IPS DF 6.9 (cell line): ENCODE data around the gene CACNA1D.

ENCODE experiments used
- DNase-seq: peaks from one replicate; pipeline ENCODE4 v3.0.0-alpha.2; 2013; ENCODE audit warnings: low read depth, low spot score
- H3K27ac ChIP-seq: one replicate; pipeline ENCODE4 v1.5.1; 2013; ENCODE audit warnings: low read length, control low read depth
- H3K27me3 ChIP-seq: 2 replicates; pipeline ENCODE4 v1.6.1; 2013; ENCODE audit warnings: mild to moderate bottlenecking, low read length; ENCODE audit not compliant: control insufficient read depth, insufficient read depth
- H3K36me3 ChIP-seq: 2 replicates; pipeline ENCODE4 v1.6.1; 2013; ENCODE audit warnings: low read length; ENCODE audit not compliant: control insufficient read depth, insufficient read depth
- H3K4me1 ChIP-seq: 2 replicates; pipeline ENCODE4 v1.6.1; 2013; ENCODE audit warnings: low read length; ENCODE audit not compliant: control insufficient read depth, insufficient read depth
- H3K4me3 ChIP-seq: 2 replicates; pipeline ENCODE4 v1.5.1; 2013; ENCODE audit warnings: mild to moderate bottlenecking, low read length
- H3K9me3 ChIP-seq: 2 replicates; pipeline ENCODE4 v1.6.1; 2013; ENCODE audit warnings: low read length, inconsistent platforms; ENCODE audit not compliant: control insufficient read depth, insufficient read depth
- WGBS: extraction: QIAGEN DNeasy Blood & Tissue Kit; methylation state at CpG from one replicate; pipeline ENCODE4 v1.1.7; 2013; ENCODE audit warnings: mixed read lengths, missing lambda C conversion rate; ENCODE audit not compliant: insufficient read length, insufficient coverage; 5-methylcytosine and 5-hydroxymethylcytosine counted together

CACNA1D gene

GRCh38 chr3:53775834-53776251, 281.4 kb downstream of the CACNA1D start:
- no CpG with 5 or more reads among the region's 5 CpGs for WGBS
- no peaks in the 10 kb centered on the region for H3K27me3 ChIP-seq
- H3K4me1 ChIP-seq: no peaks in the 10 kb centered on the region
- H3K4me3 ChIP-seq: no peak overlapping the region
- no peaks in the 10 kb centered on the region for H3K36me3 ChIP-seq
- H3K9me3 ChIP-seq: no peaks in the 10 kb centered on the region
- DNase-seq: no peak
- H3K27ac ChIP-seq: no peak overlapping the region

GRCh38 chr3:53776494-53777101, 282.2 kb downstream of the CACNA1D start:
- H3K4me3 ChIP-seq: no peak overlapping the region

GRCh38 chr3:53777468-53777867, 283.1 kb downstream of the CACNA1D start:
- Histone ChIP-seq H3K36me3 (no peaks in the 10 kb centered on the region), H3K27me3 (no peaks in the 10 kb centered on the region), H3K9me3 (no peaks in the 10 kb centered on the region), H3K4me1 (no peaks in the 10 kb centered on the region), H3K27ac (no peak overlapping the region), H3K4me3 (no peak overlapping the region)
- WGBS: no CpG with 5 or more reads among the region's 8 CpGs
- DNase-seq: no peak

More at GRCh38 chr3:53776494-53777101, 282.2 kb downstream of the CACNA1D start:
- no peak overlapping the region for H3K27ac ChIP-seq
- DNase-seq: no peak
- no peaks in the 10 kb centered on the region for H3K36me3 ChIP-seq
- no peaks in the 10 kb centered on the region for H3K9me3 ChIP-seq
- no peaks in the 10 kb centered on the region for H3K27me3 ChIP-seq
- no peaks in the 10 kb centered on the region for H3K4me1 ChIP-seq
- 100% methylated on average over 1 of the region's 9 CpGs for WGBS

- H3K4me1 ChIP-seq: no peaks in the 10 kb centered on the region
- H3K36me3 ChIP-seq: no peaks in the 10 kb centered on the region
- H3K27me3 ChIP-seq: no peaks in the 10 kb centered on the region
- no peak overlapping the region for H3K4me3 ChIP-seq
- no peak overlapping the region for H3K27ac ChIP-seq
- DNase-seq: no peak
- no CpG with 5 or more reads among the region's 3 CpGs for WGBS
- H3K9me3 ChIP-seq: no peaks in the 10 kb centered on the region
Observed at GRCh38 chr3:53778153-53778552, 283.7 kb downstream of the CACNA1D start.

- no peak overlapping the region for H3K27ac ChIP-seq
- H3K4me3 ChIP-seq: no peak overlapping the region
- H3K4me1 ChIP-seq: no peaks in the 10 kb centered on the region
- no CpG with 5 or more reads among the region's 4 CpGs for WGBS
- DNase-seq: no peak
- no peaks in the 10 kb centered on the region for H3K9me3 ChIP-seq
- no peaks in the 10 kb centered on the region for H3K27me3 ChIP-seq
- H3K36me3 ChIP-seq: no peaks in the 10 kb centered on the region
Observed at GRCh38 chr3:53780171-53780570, 285.8 kb downstream of the CACNA1D start.

GRCh38 chr3:53780806-53781205, 286.4 kb downstream of the CACNA1D start:
- Histone ChIP-seq H3K4me1 (no peaks in the 10 kb centered on the region), H3K4me3 (no peak overlapping the region), H3K36me3 (no peaks in the 10 kb centered on the region), H3K27me3 (no peaks in the 10 kb centered on the region), H3K9me3 (no peaks in the 10 kb centered on the region), H3K27ac (no peak overlapping the region)
- no peak for DNase-seq
- no CpG with 5 or more reads among the region's 2 CpGs for WGBS

GRCh38 chr3:53787016-53787415, 292.6 kb downstream of the CACNA1D start:
- Histone ChIP-seq H3K9me3 (no peaks in the 10 kb centered on the region), H3K4me3 (no peak overlapping the region), H3K27ac (no peak overlapping the region), H3K4me1 (no peaks in the 10 kb centered on the region; the same call in none of the 2 replicates), H3K27me3 (no peaks in the 10 kb centered on the region), H3K36me3 (no peaks in the 10 kb centered on the region)
- DNase-seq: no peak
- no CpG with 5 or more reads among the region's 9 CpGs for WGBS

GRCh38 chr3:53788038-53788437, 293.6 kb downstream of the CACNA1D start:
- Histone ChIP-seq H3K4me3 (no peak overlapping the region), H3K27me3 (no peaks in the 10 kb centered on the region), H3K36me3 (no peaks in the 10 kb centered on the region), H3K4me1 (no peaks in the 10 kb centered on the region; the same call in none of the 2 replicates), H3K27ac (no peak overlapping the region), H3K9me3 (no peaks in the 10 kb centered on the region)
- WGBS: no CpG with 5 or more reads among the region's 5 CpGs
- DNase-seq: no peak

GRCh38 chr3:53789459-53789858, 295.0 kb downstream of the CACNA1D start:
- H3K27ac ChIP-seq: no peak overlapping the region
- H3K27me3 ChIP-seq: no peaks in the 10 kb centered on the region
- H3K9me3 ChIP-seq: no peaks in the 10 kb centered on the region
- no peaks in the 10 kb centered on the region for H3K36me3 ChIP-seq
- no CpG with 5 or more reads among the region's 16 CpGs for WGBS
- DNase-seq: no peak
- H3K4me3 ChIP-seq: no peak overlapping the region
- no peaks in the 10 kb centered on the region; the same call in none of the 2 replicates for H3K4me1 ChIP-seq

GRCh38 chr3:53790470-53790869, 296.1 kb downstream of the CACNA1D start:
- Histone ChIP-seq H3K9me3 (no peaks in the 10 kb centered on the region), H3K4me3 (no peak overlapping the region), H3K4me1 (no peaks in the 10 kb centered on the region; the same call in none of the 2 replicates), H3K36me3 (no peaks in the 10 kb centered on the region), H3K27ac (no peak overlapping the region), H3K27me3 (no peaks in the 10 kb centered on the region)
- DNase-seq: no peak
- no CpG with 5 or more reads among the region's 5 CpGs for WGBS

GRCh38 chr3:53791317-53791716, 296.9 kb downstream of the CACNA1D start:
- Histone ChIP-seq H3K27ac (no peak overlapping the region), H3K27me3 (no peaks in the 10 kb centered on the region), H3K4me1 (no peaks in the 10 kb centered on the region; the same call in none of the 2 replicates), H3K4me3 (no peak overlapping the region), H3K36me3 (no peaks in the 10 kb centered on the region), H3K9me3 (no peaks in the 10 kb centered on the region)
- no CpG with 5 or more reads among the region's 7 CpGs for WGBS
- DNase-seq: no peak
